ENCODE data around the gene NXNL1. TPM values are rescaled to one million over a fixed set of nuclear protein-coding genes. Genes with fewer than 3 reads are reported as not detected.

Gene NXNL1
- total RNA-seq, 2 experiments from 2014 or later, result not detected

DNA sequence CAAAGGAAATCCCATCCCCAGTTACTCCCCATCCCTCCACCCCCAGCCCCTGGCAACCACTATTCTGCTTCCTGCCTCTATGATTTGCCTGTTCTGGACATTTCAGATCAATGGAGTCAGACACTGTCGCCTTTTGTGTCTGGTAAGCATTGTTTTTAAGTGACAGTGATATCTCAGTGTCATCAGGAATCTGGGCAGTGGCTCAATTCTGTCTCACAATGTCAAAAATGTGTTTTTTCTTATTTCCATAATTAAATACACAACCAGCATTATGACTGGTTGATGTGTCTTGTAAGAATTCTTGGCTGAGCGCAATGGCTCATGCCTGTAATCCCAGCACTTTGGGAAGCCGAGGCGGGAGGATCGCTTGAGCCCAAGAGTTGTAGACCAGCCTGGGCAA lies 30.6 kb upstream of the NXNL1 start:
- intact Hi-C loops (cut with DNase I, micrococcal nuclease), result loop anchor here in 1 of 2 experiments (10.0 kb wide), 1 partner anchor 64 kb away; the partner anchor contains the start of gene COLGALT1
- TF ChIP-seq, protein P1, sequence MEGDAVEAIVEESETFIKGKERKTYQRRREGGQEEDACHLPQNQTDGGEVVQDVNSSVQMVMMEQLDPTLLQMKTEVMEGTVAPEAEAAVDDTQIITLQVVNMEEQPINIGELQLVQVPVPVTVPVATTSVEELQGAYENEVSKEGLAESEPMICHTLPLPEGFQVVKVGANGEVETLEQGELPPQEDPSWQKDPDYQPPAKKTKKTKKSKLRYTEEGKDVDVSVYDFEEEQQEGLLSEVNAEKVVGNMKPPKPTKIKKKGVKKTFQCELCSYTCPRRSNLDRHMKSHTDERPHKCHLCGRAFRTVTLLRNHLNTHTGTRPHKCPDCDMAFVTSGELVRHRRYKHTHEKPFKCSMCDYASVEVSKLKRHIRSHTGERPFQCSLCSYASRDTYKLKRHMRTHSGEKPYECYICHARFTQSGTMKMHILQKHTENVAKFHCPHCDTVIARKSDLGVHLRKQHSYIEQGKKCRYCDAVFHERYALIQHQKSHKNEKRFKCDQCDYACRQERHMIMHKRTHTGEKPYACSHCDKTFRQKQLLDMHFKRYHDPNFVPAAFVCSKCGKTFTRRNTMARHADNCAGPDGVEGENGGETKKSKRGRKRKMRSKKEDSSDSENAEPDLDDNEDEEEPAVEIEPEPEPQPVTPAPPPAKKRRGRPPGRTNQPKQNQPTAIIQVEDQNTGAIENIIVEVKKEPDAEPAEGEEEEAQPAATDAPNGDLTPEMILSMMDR (IDR thresholded peaks at IDR 0.05), result no peak
- DNase-seq (no peak), ATAC-seq (ENCODE audit: poor library complexity) (no peak)
- Histone ChIP-seq H3K9me3 (ENCODE audit: control insufficient read depth in 1 of 2, insufficient read depth in 1 of 2, low read length in 2 of 2) (no peaks in the 10 kb centered on the region), H3K27me3 (ENCODE audit: control insufficient read depth in 1 of 2, insufficient read depth in 2 of 2, low read length in 2 of 2) (no peaks in the 10 kb centered on the region), H3K36me3 (ENCODE audit: insufficient read depth, low read length) (no peaks in the 10 kb centered on the region), H3K27ac (ENCODE audit: low read depth in 1 of 2, low read length in 2 of 2) (no peak overlapping the region), H3K4me1 (ENCODE audit: insufficient read depth, low read length) (peaks cover 45% of the 10 kb centered on the region), H3K4me3 (ENCODE audit: low read length) (no peak overlapping the region)
- Mint-ChIP-seq H3K27me3 (no peaks in the 10 kb centered on the region), H3K36me3 (ENCODE audit: low read depth) (no peaks in the 10 kb centered on the region), H3K9me3 (no peaks in the 10 kb centered on the region), H3K27ac (no peak overlapping the region), H3K4me1 (ENCODE audit: low read depth) (peaks cover 19% of the 10 kb centered on the region), H3K4me3 (no peak overlapping the region)
- ChIA-PET POLR2A (no interaction called here), CTCF (no interaction called here)

DNA sequence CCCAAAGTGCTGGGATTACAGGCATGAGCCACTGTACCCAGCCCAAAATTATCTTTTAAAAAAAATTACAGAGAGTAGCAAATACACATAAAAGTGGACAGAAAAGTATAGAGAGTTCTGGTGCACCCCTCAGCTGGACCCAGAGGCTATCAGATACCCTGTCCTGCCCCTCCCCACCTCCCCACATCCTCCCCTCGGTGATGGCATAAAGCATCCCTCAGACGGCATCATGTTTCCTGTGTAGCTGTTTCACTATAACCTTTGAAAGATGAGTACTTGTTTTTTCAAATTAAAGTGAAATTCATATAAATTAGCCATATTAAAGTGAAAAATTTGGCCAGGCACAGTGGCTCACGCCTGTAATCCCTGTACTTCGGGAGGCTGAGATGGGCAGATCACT lies 29.7 kb upstream of the NXNL1 start:
- H3K4me1 ChIP-seq (ENCODE audit: insufficient read depth, low read length), result peaks cover 38% of the 10 kb centered on the region
- no peaks in the 10 kb centered on the region for H3K9me3 Mint-ChIP-seq
- H3K27me3 ChIP-seq (ENCODE audit: control insufficient read depth in 1 of 2, insufficient read depth in 2 of 2, low read length in 2 of 2), result no peaks in the 10 kb centered on the region
- H3K27ac Mint-ChIP-seq, result no peak overlapping the region
- no peaks in the 10 kb centered on the region for H3K27me3 Mint-ChIP-seq
- H3K4me1 Mint-ChIP-seq (ENCODE audit: low read depth), result peaks cover 11% of the 10 kb centered on the region
- no peaks in the 10 kb centered on the region for H3K36me3 Mint-ChIP-seq (ENCODE audit: low read depth)
- ATAC-seq (ENCODE audit: poor library complexity) (peak; percentile 61), DNase-seq (peak in 9 of 14 experiments; percentile 24 to 82 (median 49))
- H3K4me3 Mint-ChIP-seq, result no peak overlapping the region
- ChIA-PET POLR2A (no interaction called here), CTCF (interaction anchor here (1.2 kb wide), 1 partner anchor 369 kb away, joined by 3 read pairs; no protein-coding TSS in a partner anchor)
- H3K27ac ChIP-seq (ENCODE audit: low read depth in 1 of 2, low read length in 2 of 2), result no peak overlapping the region
- H3K9me3 ChIP-seq (ENCODE audit: control insufficient read depth in 1 of 2, insufficient read depth in 1 of 2, low read length in 2 of 2), result no peaks in the 10 kb centered on the region
- intact Hi-C loops (cut with DNase I, micrococcal nuclease), result loop anchor here in 1 of 2 experiments (10.0 kb wide), 1 partner anchor 64 kb away; the partner anchor contains the start of gene COLGALT1
- no peak overlapping the region for H3K4me3 ChIP-seq (ENCODE audit: low read length)
- no peaks in the 10 kb centered on the region for H3K36me3 ChIP-seq (ENCODE audit: insufficient read depth, low read length)
- TF ChIP-seq, protein P1 (IDR thresholded peaks at IDR 0.05), result no peak

DNA sequence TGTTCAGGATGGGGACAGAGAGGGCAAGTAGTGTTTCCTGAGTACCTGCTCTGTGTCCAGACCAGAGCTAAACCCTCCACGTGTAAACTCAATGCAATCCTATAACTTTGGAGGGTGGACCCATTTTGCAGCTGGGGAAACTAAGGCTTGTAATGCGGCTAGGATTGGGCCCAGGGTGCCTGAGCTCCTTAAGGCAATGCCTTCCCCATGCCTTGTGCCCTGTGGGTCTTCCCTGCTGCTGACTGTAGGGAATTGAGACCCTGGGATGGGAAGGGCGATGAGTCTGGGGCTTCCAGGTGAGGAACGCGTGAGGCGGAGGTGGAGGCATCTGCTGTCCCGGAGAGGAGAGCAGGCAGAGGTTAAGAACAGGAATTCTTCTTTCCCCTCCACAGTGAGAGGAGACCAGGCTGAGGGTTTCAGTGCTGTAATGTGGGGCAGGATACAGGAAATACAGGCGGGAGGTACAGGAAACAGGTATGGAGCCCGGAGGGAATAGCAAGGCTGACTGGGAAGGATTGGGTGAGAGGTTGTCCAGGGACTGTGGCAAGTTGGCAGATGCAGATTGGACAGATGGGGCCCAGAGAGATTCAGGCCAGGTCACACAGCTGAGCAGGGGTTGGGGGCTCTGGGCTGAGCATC lies 28.8 kb upstream of the NXNL1 start:
- H3K27ac ChIP-seq (ENCODE audit: low read depth in 1 of 2, low read length in 2 of 2), result peak overlapping the region in 1 of 2 donors; percentile 35
- intact Hi-C loops (cut with DNase I, micrococcal nuclease), result loop anchor here in 1 of 2 experiments (10.0 kb wide), 1 partner anchor 65 kb away; the partner anchor contains the start of gene COLGALT1
- POLR2A ChIA-PET, result interaction anchor here (0.6 kb wide), 2 partner anchors 22 to 136 kb away, joined by 3 read pairs; partner anchors contain the start of gene PGLS

More for the DNA sequence above, 28.8 kb upstream of the NXNL1 start:
- no peak for ATAC-seq (ENCODE audit: poor library complexity)
- H3K36me3 Mint-ChIP-seq (ENCODE audit: low read depth), result no peaks in the 10 kb centered on the region
- H3K27me3 Mint-ChIP-seq, result no peaks in the 10 kb centered on the region
- no peaks in the 10 kb centered on the region for H3K9me3 Mint-ChIP-seq
- no peak overlapping the region for H3K4me3 ChIP-seq (ENCODE audit: low read length)
- H3K4me3 Mint-ChIP-seq, result no peak overlapping the region
- TF ChIP-seq, protein P1 (IDR thresholded peaks at IDR 0.05), result no peak
- peaks cover 11% of the 10 kb centered on the region for H3K4me1 Mint-ChIP-seq (ENCODE audit: low read depth)
- no peaks in the 10 kb centered on the region for H3K27me3 ChIP-seq (ENCODE audit: control insufficient read depth in 1 of 2, insufficient read depth in 2 of 2, low read length in 2 of 2)
- no peak for DNase-seq
- no peak overlapping the region for H3K27ac Mint-ChIP-seq
- no peaks in the 10 kb centered on the region for H3K9me3 ChIP-seq (ENCODE audit: control insufficient read depth in 1 of 2, insufficient read depth in 1 of 2, low read length in 2 of 2)
- no peaks in the 10 kb centered on the region for H3K36me3 ChIP-seq (ENCODE audit: insufficient read depth, low read length)
- peaks cover 38% of the 10 kb centered on the region for H3K4me1 ChIP-seq (ENCODE audit: insufficient read depth, low read length)
- CTCF ChIA-PET, result interaction anchor here (0.9 to 1.2 kb wide), 2 partner anchors 23 to 370 kb away, joined by 3 read pairs; no protein-coding TSS in a partner anchor
